Measurements from ENCODE around the gene TGFBI.

Gene TGFBI

DNA sequence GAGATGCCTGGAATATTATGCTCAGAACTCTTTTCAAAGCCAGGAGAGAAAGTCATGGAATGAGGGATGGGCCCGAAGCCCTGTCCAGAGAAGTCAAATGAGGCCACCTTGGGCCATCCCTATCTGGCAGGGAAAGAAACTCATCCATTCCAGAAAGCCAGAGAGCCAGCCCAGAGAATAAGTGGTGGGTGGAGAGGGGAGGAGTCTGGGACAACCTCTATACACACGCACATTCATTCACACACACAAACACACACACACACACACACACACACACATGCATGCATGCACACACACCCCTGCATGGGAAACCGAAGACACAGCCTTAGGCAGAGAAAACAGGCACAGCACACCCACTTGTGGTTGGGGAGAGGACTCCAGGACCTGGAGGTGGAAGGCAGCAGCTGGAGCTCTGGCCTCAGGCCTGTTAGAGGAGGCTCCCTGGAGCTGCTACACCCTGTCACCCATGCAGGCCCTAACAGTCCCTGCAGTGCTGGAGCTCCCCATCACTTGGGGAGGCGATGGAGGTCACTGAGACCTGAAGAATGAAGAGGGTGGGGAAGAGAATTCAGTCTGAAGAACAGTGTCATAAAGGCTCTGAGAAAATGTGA lies 38.0 kb downstream of the TGFBI start:
- Histone ChIP-seq H3K9me2 (replicated peaks; ENCODE audit: control insufficient read depth, low read length) (no peaks in the 10 kb centered on the region), H3K27ac (ENCODE audit: low read depth, low read length) (no peak overlapping the region), H4K20me1 (ENCODE audit: control insufficient read depth, insufficient read depth, low read depth, low read length) (no peaks in the 10 kb centered on the region), H3F3A (ENCODE audit: control insufficient read depth, insufficient read depth) (no peaks in the 10 kb centered on the region), H3K4me1 (ENCODE audit: control insufficient read depth, low read length) (peaks cover 18% of the 10 kb centered on the region), H3K79me2 (ENCODE audit: control insufficient read depth, low read length) (no peaks in the 10 kb centered on the region), H3K36me3 (ENCODE audit: control insufficient read depth, low read length) (no peaks in the 10 kb centered on the region), H3K9me3 (ENCODE audit: control insufficient read depth, insufficient read depth, low read length) (no peaks in the 10 kb centered on the region), H3K4me3 (ENCODE audit: low read length) (no peak overlapping the region), H3K27me3 (ENCODE audit: control insufficient read depth, low read length) (no peaks in the 10 kb centered on the region), H3K4me2 (ENCODE audit: low read length) (no peak overlapping the region)
- no peak for TF ChIP-seq EZH2phosphoT487 (IDR thresholded peaks at IDR 0.05; ENCODE audit: borderline replicate concordance, low read length)
- TF ChIP-seq, protein P1, sequence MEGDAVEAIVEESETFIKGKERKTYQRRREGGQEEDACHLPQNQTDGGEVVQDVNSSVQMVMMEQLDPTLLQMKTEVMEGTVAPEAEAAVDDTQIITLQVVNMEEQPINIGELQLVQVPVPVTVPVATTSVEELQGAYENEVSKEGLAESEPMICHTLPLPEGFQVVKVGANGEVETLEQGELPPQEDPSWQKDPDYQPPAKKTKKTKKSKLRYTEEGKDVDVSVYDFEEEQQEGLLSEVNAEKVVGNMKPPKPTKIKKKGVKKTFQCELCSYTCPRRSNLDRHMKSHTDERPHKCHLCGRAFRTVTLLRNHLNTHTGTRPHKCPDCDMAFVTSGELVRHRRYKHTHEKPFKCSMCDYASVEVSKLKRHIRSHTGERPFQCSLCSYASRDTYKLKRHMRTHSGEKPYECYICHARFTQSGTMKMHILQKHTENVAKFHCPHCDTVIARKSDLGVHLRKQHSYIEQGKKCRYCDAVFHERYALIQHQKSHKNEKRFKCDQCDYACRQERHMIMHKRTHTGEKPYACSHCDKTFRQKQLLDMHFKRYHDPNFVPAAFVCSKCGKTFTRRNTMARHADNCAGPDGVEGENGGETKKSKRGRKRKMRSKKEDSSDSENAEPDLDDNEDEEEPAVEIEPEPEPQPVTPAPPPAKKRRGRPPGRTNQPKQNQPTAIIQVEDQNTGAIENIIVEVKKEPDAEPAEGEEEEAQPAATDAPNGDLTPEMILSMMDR (IDR thresholded peaks at IDR 0.05; ENCODE audit: low read depth, low read length, poor library complexity, severe bottlenecking): no peak

- Histone ChIP-seq H3K4me3 (ENCODE audit: low read length) (no peak overlapping the region), H4K20me1 (ENCODE audit: control insufficient read depth, insufficient read depth, low read depth, low read length) (no peaks in the 10 kb centered on the region), H3K9me2 (replicated peaks; ENCODE audit: control insufficient read depth, low read length) (no peaks in the 10 kb centered on the region), H3F3A (ENCODE audit: control insufficient read depth, insufficient read depth) (no peaks in the 10 kb centered on the region), H3K9me3 (ENCODE audit: control insufficient read depth, insufficient read depth, low read length) (no peaks in the 10 kb centered on the region), H3K4me1 (ENCODE audit: control insufficient read depth, low read length) (peaks cover 22% of the 10 kb centered on the region), H3K27me3 (ENCODE audit: control insufficient read depth, low read length) (no peaks in the 10 kb centered on the region), H3K4me2 (ENCODE audit: low read length) (no peak overlapping the region), H3K36me3 (ENCODE audit: control insufficient read depth, low read length) (no peaks in the 10 kb centered on the region), H3K79me2 (ENCODE audit: control insufficient read depth, low read length) (no peaks in the 10 kb centered on the region), H3K27ac (ENCODE audit: low read depth, low read length) (no peak overlapping the region)
- TF ChIP-seq EZH2phosphoT487 (IDR thresholded peaks at IDR 0.05; ENCODE audit: borderline replicate concordance, low read length): no peak
- TF ChIP-seq, protein P1 (IDR thresholded peaks at IDR 0.05; ENCODE audit: low read depth, low read length, poor library complexity, severe bottlenecking): no peak
Measured at GRCh38 chr5:136067422-136067821, 38.6 kb downstream of the TGFBI start.

GRCh38 chr5:136070486-136071285 lies 41.9 kb downstream of the TGFBI start:
- Histone ChIP-seq H3K27me3 (ENCODE audit: control insufficient read depth, low read length) (no peaks in the 10 kb centered on the region), H3K9me2 (replicated peaks; ENCODE audit: control insufficient read depth, low read length) (no peaks in the 10 kb centered on the region), H3K36me3 (ENCODE audit: control insufficient read depth, low read length) (no peaks in the 10 kb centered on the region), H3K79me2 (ENCODE audit: control insufficient read depth, low read length) (no peaks in the 10 kb centered on the region), H4K20me1 (ENCODE audit: control insufficient read depth, insufficient read depth, low read depth, low read length) (no peaks in the 10 kb centered on the region), H3K4me3 (ENCODE audit: low read length) (no peak overlapping the region), H3K4me2 (ENCODE audit: low read length) (no peak overlapping the region), H3K4me1 (ENCODE audit: control insufficient read depth, low read length) (peaks cover 18% of the 10 kb centered on the region), H3K9me3 (ENCODE audit: control insufficient read depth, insufficient read depth, low read length) (no peaks in the 10 kb centered on the region), H3F3A (ENCODE audit: control insufficient read depth, insufficient read depth) (no peaks in the 10 kb centered on the region), H3K27ac (ENCODE audit: low read depth, low read length) (no peak overlapping the region)
- TF ChIP-seq EZH2phosphoT487 (IDR thresholded peaks at IDR 0.05; ENCODE audit: borderline replicate concordance, low read length): no peak
- TF ChIP-seq, protein P1 (IDR thresholded peaks at IDR 0.05; ENCODE audit: low read depth, low read length, poor library complexity, severe bottlenecking): no peak

Data from DOHH2 (cell line).